ENCODE measurements around the gene VPS25.

VPS25 gene

DNA sequence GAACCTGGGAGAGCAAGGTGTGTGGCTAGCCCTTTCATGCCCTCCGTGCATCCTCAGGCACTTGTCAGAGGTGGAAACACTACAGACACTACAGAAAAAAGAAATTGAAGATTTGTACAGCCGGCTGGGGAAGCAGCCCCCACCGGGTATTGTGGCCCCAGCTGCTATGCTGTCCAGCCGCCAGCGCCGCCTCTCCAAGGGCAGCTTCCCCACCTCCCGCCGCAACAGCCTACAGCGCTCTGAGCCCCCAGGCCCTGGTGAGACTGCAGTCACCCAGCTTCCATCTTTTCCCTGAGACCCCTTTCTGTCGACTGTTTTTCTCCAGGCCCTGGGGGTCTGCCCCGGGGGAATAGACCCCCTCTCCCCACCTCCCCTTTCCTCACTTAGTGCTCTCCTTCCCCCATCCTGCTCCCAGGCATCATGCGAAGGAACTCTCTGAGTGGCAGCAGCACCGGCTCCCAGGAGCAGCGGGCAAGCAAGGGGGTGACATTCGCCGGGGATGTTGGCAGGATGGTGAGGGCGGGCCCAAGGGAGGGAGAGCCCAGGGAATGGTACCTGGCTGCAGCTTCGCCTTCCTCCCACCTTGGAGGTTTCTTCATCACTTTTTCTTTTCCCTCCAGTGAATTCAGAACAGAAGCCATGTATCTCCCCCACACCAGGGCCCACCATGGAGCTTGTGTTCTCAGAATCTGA, 23.0 kb downstream of the VPS25 start:
- no peak for DNase-seq

DNA sequence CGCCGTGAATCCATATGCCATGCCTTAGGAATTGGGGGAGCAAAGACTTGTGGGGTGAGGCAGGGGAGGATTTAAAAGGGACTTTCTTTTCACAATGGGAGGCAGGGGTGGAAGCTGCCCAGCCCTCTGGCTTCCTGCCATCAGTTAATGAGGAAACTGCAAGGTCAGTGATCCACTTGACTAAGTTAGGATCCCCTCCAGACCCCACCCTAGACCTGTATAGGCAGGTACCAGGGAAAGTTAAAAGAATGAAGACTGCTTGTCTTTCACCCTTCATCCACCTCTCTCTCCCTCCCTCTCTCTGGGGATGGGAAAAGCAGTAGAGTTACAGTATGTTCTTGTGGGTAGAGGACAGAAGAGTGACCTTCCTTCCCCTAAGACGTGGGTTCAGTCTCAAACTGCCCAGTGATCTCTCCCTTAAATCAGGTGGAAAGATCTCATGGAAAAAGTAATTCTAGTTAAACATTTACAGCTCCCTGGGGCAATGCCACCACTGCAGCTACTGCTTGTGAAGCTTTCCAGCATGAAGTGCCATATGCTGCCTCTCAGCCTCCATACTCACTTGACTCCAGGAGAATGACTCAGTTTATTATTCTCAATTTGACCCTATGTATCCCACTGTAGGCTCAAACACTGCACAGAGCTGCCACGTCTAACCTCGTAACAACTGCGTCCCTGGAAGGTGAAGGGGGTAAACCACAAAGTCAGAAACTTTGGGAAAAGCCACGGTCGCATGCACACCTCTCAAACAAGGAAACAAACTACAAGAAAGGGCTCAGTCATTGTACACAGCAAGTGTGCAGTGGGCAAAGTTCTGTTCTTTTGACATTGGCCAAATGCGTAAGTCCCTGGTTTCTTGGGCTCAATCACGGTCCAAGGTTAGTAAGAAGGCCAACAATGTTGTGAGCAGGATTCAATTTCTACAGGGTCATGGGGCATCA, 24.1 kb downstream of the VPS25 start:
- no peak for DNase-seq

DNA sequence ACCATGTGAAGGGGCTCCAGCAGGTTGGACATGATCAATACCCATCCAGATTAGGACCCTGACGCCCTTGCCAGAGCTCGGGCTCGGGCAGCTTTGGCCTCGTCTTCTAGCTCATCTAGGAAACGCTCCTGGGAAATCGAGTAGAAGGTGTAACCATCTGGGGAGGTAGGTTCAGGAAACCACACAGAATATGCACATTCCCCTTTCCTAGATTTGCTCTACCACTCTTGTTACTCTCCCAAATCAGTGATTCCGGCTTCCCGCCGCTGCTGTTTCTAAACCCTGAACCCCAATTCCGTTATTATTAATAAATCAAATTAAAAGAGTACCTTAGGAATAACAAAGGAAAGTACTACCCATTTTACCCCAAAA, 24.7 kb downstream of the VPS25 start:
- DNase-seq: no peak

DNA sequence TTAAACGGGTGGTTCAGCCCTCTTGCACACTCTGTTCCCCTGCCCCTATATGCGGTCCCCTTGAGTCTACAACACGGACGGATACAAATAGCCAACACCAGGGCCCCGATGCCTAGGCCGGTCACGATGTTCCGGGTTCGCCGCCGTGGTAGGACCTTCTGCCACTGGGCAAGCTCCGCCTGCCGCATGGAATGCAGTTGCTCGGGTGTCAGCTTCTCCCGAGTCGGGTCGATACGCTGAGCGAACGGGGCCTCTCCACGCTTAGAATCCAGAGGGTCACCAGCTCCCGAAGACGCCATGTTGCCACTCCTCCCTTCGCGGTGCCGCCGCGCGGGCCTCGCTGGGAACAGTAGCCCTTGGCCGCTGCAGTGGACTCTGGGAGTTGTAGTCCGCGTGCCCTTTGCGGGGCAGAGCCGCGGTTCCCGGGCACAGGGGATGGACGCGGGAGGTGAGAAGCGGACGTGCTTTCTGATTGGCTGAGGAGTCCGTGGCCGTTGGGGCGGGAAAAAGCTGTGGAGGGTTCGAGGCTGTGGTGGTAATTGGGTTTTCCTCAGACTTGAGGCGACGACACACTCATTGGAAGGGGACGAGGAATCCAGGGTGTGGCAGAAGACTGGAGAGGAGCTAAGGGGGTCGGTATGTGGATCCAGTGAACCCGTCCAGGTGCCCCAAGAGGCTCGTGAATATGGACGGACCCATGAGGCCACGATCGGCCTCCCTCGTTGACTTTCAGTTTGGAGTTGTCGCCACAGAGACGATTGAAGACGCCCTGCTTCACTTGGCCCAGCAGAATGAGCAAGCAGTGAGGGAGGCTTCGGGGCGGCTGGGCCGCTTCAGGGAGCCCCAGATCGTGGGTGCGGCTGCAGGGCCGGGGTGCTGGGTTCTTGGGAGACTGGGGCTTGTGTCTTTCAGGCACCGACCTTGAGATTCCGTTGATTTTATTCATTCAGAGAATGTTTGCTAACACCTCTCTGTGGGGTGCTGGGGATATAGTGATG, 25.4 kb downstream of the VPS25 start, which contains the start of the genes CNTD1 and COA3:
Gene CNTD1, plus strand, starts transcription at position 479 of the 998 bp plus-strand sequence. Its CDS starts 207 bp downstream, at position 686.
Gene COA3, minus strand, starts transcription at position 322 of the 998 bp plus-strand sequence. Its CDS starts 23 bp downstream, at position 299.
- DNase-seq: peak; percentile 76

DNA sequence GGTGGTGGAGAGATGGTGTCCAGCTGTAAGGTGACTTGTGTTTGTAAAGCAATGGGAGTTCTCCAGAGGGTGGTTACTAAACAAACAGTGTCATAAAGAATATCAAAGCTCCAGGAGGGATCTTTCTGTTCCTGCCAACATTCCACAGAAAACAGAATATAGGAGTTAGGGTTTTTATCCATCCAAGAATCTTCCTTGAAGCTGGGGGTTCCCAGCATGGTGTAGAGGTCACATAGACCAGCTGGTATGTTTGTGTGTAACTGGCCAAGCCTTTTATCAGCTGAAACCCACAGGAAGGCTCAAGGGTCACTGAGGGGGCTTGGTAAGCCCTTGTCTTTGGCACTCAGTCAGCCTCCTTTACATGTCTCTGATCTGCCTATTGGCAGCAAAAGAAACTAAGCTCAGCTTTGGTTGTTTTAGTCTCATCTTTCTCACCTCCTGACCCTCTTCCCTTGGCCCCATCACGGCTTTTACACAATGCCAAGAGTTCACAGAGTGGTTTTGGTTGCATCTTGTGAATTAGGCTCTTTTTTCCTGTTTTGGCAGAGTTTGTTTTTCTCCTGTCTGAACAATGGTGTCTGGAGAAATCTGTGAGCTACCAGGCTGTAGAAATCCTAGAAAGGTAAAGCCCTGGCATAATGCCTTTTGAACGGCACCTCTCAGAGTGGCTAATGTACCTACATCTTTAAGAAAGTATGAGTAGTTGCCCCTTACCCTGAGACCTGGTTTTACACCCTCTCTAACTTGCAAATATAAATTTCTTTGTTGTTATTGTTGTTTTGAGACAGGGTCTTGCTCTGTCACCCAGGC, 30.0 kb downstream of the VPS25 start:
- DNase-seq: no peak

DNA sequence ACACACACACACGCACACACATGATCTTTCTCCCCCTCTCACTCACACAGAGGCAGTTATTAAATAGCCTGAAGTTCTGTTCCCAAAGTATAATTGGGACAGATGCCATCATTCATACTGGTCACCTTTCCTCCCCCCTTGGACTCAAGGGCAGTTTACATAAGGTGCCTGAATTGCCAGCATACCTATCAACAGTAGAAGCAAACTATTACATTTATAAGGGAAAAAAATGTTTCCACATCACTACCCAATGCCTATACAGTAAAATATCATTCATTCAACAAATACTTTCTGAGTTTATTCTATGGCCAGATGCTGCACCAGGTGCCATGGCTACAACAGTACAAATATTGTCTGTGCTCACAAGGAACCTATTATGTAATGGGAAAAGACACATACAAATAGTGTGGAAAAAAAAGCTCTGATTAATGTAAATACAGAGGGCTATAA, 31.7 kb downstream of the VPS25 start:
- no peak for DNase-seq

DNA sequence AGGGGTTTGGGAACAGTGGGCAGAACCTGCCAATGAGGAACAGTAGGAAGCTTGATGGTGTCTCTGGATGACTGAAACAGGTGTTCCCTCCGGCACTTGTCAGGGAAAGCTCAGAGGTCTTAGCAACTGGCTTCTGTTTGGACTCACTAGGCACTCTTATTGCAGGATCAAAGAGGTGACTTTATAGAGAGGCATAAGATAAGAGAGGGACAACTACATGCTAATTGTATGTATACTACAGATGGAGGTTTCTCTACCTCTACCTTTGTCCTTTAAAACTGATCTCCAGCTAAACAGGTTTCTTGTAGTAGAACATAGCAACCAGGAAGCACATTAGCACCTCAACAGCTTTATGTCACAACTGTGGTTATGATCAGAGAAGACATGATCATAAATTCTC, 33.0 kb downstream of the VPS25 start:
- no peak for DNase-seq

DNA sequence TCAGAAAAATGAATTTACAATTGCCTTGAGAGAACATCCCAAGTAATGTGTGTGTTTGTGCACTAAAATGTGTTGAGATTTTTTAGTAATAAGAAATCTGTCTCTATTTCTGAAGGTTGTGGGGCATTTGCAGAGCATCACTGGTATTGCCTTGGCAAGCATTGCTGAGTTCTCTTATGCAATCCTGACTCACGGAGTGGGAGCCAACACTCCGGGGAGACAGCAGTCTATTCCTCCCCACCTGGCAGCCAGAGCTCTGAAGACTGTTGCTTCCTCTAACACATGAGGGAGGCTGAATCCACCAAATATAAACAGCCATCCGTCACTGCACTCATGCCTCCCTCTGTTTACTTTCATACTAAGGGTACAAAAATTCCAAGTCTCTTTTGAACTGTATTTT, 36.0 kb downstream of the VPS25 start:
- no peak for DNase-seq

DNA sequence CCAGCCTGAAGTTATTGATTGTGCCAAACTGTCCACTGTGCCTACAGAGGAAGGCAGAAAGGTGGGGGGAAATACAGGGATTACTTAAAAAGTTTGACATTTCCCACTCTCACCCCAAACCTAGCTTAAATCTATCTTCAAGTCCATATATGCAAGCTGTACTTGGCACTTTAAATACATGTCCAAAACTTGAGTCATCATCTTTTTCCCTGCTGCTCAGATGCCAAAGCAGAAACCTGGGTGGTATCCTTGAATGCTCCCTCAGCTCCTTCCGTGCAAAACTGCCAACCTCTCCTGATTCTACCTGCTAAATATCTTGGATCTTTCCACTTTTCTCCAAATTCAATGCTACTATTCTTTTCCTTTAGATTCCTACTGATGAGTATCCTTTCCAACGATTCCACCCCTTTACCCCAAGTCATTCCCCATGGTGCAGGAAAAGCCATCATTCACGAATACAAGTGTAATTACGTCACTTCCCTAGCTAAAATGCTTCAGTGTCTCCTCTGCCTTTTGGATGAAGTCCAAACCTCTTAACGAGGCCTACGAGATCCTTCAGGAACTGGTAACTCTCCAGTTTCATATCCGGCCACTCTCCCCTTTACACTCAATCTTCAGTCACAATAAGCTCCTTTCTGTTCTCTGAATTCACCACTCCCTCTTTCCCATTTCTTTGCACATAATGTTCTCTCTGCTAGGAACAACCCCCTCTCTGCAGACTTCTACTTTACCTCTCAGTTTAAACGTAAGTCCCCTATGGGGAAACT, 41.6 kb downstream of the VPS25 start:
- DNase-seq: no peak

DNA sequence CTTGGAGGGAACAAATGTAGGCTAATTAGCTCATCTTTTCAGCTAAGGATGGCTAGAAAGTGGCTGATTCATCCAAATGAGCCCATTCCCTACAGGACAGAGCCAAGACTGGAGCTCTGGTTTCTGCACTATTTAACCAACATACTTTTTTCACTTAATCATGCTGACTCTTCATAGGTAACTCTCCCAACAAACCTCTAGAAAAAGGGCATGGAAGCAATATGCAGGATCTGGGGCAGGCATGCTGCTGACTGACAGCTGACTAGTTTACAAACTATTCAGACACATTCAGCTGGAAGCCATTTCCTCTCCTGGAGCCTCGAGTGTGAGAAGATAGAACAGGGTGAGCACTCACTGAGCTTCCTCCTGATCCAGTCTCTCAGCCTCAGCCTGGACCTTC, 44.6 kb downstream of the VPS25 start:
- DNase-seq: no peak

DNA sequence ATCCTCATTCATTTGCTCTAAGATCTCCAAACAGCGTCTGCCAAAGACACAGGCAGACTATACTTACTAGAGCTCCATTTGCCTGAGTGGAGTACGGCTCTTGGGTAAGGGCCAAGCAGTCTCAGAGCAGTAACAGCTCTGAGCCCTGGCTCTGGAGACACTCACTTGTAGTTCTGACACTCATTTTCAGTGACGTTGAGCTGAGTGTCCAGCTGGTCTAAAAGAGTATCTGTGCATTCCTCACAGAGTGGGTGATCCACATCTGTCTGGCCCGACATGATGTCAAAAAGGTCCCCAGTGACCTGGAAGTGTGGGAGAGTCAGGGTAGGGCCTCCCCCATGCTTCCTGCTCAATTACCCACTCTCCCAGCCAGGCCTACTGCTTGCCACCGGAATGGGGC, 45.1 kb downstream of the VPS25 start:
- DNase-seq: no peak

DNA sequence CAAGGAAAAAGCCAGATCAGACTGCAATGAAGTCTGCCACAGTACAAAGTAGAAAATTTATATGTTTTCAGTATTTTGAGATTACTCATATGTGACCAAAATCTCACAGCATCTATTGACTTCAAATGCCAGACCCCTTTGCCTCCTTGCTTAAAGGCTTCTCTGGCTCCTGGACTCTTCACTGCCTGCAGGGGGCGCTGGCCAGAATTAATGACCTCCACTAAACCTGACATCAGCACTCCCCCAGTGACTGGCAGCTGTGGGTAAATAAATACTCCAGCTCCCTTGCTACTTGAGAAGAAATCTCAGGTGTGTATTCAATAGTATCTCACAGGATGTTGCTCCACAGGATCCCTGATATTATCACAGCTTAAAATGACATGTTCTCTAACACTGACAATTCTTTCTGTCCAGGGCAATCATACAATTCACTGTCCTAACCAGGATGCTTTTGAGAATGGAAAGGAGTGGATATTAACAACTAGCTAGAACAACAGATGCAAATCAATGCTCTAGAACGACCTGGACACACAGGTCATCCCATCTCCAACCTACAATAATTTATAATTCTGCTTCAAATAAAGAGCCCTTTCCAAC, 46.8 kb downstream of the VPS25 start:
- DNase-seq: peak; percentile 62

DNA sequence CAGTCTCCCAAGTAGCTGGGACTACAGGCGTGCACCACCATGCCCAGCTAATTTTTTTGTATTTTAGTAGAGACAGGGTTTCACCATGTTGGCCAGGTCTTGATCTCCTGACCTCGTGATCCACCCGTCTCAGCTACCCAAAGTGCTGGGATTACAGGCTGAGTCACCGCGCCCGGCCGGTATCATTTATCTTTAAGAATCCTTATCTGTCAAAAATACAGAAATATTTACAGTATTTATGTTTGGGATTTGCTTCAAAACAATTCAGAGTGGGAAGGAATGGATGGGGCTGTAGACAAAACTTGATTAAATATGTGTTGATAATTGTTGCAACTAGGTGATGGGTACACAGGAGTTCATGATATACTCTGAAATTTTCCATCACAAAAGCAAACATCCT, 47.9 kb downstream of the VPS25 start:
- no peak for DNase-seq

DNA sequence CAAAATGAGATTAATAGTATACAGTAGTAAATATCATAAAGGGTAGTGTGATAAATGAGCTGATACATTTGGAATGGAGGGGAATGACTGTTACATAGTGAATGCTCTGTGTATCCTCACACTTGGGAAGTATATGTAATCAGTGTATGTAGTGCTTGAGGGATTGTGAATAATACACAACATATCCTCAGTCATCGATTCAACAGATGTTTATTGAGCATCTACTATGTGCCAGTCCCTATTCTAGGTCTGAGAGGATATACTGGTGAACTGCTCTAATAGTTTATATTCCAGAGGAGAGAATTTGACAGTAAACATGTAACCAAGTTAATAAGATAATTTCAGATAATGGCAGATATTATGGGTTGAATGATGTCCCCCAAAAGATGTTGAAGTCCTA, 54.2 kb downstream of the VPS25 start:
- no peak for DNase-seq
